ENCODE data around the gene C1orf116. TPM values are rescaled to one million over a fixed set of nuclear protein-coding genes. Genes with fewer than 3 reads are reported as not detected.

The C1orf116 gene
- total and polyA plus RNA-seq, 10 of the 15 experiments (the other 5 are each of a cell fraction or from before 2014, with no cell fraction given), result 0.01 to 0.08 TPM; not detected in 8

- TF ChIP-seq BACH1 (IDR thresholded peaks at IDR 0.05; ENCODE audit: borderline replicate concordance), result no peak
- TF ChIP-seq ESRRA (IDR thresholded peaks at IDR 0.05; ENCODE audit: low read length), result no peak
- TF ChIP-seq SMAD5 (IDR thresholded peaks at IDR 0.05; ENCODE audit: low read depth), result no peak
- no peak for TF ChIP-seq IKZF1 (conservative IDR thresholded peaks at IDR 0.05)
- TF ChIP-seq EP300 (IDR thresholded peaks at IDR 0.05; ENCODE audit: borderline replicate concordance in 1 of 2, control insufficient read depth in 1 of 2, low read depth in 2 of 2, low read length in 2 of 2), result no peak
- no peak for TF ChIP-seq FOXK2 (IDR thresholded peaks at IDR 0.05)
- TF ChIP-seq KAT2A (conservative IDR thresholded peaks at IDR 0.05; ENCODE audit: control insufficient read depth, low read depth, low read length), result no peak
- no peak for TF ChIP-seq HCFC1 (IDR thresholded peaks at IDR 0.05; ENCODE audit: low read length)
- no peak for TF ChIP-seq YY1 (IDR thresholded peaks at IDR 0.05; ENCODE audit: low read depth, low read length)
- TF ChIP-seq, protein P1, sequence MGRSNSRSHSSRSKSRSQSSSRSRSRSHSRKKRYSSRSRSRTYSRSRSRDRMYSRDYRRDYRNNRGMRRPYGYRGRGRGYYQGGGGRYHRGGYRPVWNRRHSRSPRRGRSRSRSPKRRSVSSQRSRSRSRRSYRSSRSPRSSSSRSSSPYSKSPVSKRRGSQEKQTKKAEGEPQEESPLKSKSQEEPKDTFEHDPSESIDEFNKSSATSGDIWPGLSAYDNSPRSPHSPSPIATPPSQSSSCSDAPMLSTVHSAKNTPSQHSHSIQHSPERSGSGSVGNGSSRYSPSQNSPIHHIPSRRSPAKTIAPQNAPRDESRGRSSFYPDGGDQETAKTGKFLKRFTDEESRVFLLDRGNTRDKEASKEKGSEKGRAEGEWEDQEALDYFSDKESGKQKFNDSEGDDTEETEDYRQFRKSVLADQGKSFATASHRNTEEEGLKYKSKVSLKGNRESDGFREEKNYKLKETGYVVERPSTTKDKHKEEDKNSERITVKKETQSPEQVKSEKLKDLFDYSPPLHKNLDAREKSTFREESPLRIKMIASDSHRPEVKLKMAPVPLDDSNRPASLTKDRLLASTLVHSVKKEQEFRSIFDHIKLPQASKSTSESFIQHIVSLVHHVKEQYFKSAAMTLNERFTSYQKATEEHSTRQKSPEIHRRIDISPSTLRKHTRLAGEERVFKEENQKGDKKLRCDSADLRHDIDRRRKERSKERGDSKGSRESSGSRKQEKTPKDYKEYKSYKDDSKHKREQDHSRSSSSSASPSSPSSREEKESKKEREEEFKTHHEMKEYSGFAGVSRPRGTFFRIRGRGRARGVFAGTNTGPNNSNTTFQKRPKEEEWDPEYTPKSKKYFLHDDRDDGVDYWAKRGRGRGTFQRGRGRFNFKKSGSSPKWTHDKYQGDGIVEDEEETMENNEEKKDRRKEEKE (IDR thresholded peaks at IDR 0.05), result no peak
- TF ChIP-seq POLR2AphosphoS5 (IDR thresholded peaks at IDR 0.05; ENCODE audit: low read length), result no peak
- no peak for TF ChIP-seq IRF4 (IDR thresholded peaks at IDR 0.05; ENCODE audit: low read depth, low read length)
- no peak for TF ChIP-seq TCF7 (IDR thresholded peaks at IDR 0.05; ENCODE audit: borderline replicate concordance)
- no peak for TF ChIP-seq POLR2A (IDR thresholded peaks at IDR 0.05; ENCODE audit: low read depth, low read length)
- no peak for TF ChIP-seq WRNIP1 (IDR thresholded peaks at IDR 0.05; ENCODE audit: borderline replicate concordance, low read depth, low read length)
- no peak for TF ChIP-seq NR2C1 (IDR thresholded peaks at IDR 0.05)
- TF ChIP-seq STAT1 (conservative IDR thresholded peaks at IDR 0.05), result no peak
- TF ChIP-seq SIX5 (IDR thresholded peaks at IDR 0.05; ENCODE audit: low read depth, low read length, severe bottlenecking), result no peak
- in situ Hi-C loops (cut with MboI) (no loop called here), intact Hi-C loops (cut with micrococcal nuclease; ENCODE audit: unreplicated experiment) (no loop called here)
- DNase-seq (ENCODE audit: low read depth, low spot score), result no peak
- Histone ChIP-seq H3K4me1 (ENCODE audit: control insufficient read depth, insufficient read depth, low read length) (peaks cover 12% of the 10 kb centered on the region), H3K27ac (ENCODE audit: control insufficient read depth, insufficient read depth) (no peak overlapping the region), H3K4me2 (ENCODE audit: control insufficient read depth, insufficient read depth) (no peak overlapping the region), H3K36me3 (ENCODE audit: control insufficient read depth in 2 of 2, insufficient read depth in 2 of 2, low read length in 1 of 2) (no peaks in the 10 kb centered on the region), H3K27me3 (replicated peaks in 1 of 2; ENCODE audit: control insufficient read depth in 2 of 2, insufficient read depth in 2 of 2, low read length in 1 of 2) (no peaks in the 10 kb centered on the region), H3K9ac (ENCODE audit: control insufficient read depth, insufficient read depth, low read length) (no peak overlapping the region), H3K79me2 (ENCODE audit: control insufficient read depth, insufficient read depth, low read length) (no peaks in the 10 kb centered on the region), H3K4me3 (no peak overlapping the region), H2AFZ (ENCODE audit: control insufficient read depth, low read depth, low read length) (no peak overlapping the region), H3K9me3 (replicated peaks; ENCODE audit: control insufficient read depth, insufficient read depth, low read length) (no peaks in the 10 kb centered on the region), H4K20me1 (ENCODE audit: control insufficient read depth, insufficient read depth) (no peaks in the 10 kb centered on the region)
- no peak for FAIRE-seq
- ChIA-PET POLR2A (no interaction called here), SMC1A (ENCODE audit: uncharacterized antibody, unreplicated experiment) (interaction anchor here (1.1 kb wide), 1 partner anchor 20 kb away, joined by 3 read pairs; no protein-coding TSS in a partner anchor), RAD21 (ENCODE audit: unreplicated experiment) (no interaction called here), CTCF (interaction anchor here (2.4 to 10.2 kb wide), 2 partner anchors 17 to 18 kb away, joined by 7 to 131 read pairs; partner anchors contain the start of genes PFKFB2 and YOD1)
- 72% methylated on average over 3 of the region's 3 CpGs for WGBS (ENCODE audit: insufficient coverage, insufficient replicate concordance, low lambda C conversion rate, missing lambda C conversion rate)
- ATAC-seq, result no peak
- no TSS peak for BruUV-seq (replicated peaks)
Observed at GRCh38 chr1:207067185-207067584, 34.6 kb upstream of the C1orf116 start.
